H1 (cell line): ENCODE data around the gene SLC12A8. TPM values are rescaled to one million over a fixed set of nuclear protein-coding genes. Genes with fewer than 3 reads are reported as not detected.

Source experiments
- CHD7 ChIP-seq: fragments of 300-600 bp; sonication (generic); IDR thresholded peaks from 2 replicates; pipeline ENCODE4 v1.7.1; 2012; ENCODE audit warnings: low read length, moderate library complexity, mild to moderate bottlenecking, inconsistent platforms; ENCODE audit not compliant: insufficient replicate concordance
- CTBP2 ChIP-seq: IDR thresholded peaks from 2 replicates; pipeline ENCODE4 v1.7.0; 2011; ENCODE audit warnings: borderline replicate concordance, mild to moderate bottlenecking, moderate library complexity, mixed read lengths, low read length; ENCODE audit not compliant: insufficient read depth, insufficient read length
- EZH2 ChIP-seq: fragments of 200-600 bp; sonication (generic); IDR thresholded peaks from 2 replicates; pipeline ENCODE4 v1.7.1; 2012; ENCODE audit warnings: low read depth, mild to moderate bottlenecking, moderate library complexity, low read length, inconsistent platforms; ENCODE audit not compliant: severe bottlenecking
- GABPA ChIP-seq: IDR thresholded peaks from 2 replicates; pipeline ENCODE4 v1.6.1; 2011; ENCODE audit warnings: mild to moderate bottlenecking, low read length, moderate library complexity, borderline replicate concordance; ENCODE audit not compliant: insufficient read depth
- HDAC2 ChIP-seq, 2 experiments: fragments of 300-600 bp in 1 of 2; sonication (generic) in 1 of 2; IDR thresholded peaks; 2 replicates each; pipeline ENCODE4 v1.6.1; 2011 to 2012; ENCODE audit warnings: low read depth in 2 of 2, low read length in 2 of 2, mild to moderate bottlenecking in 2 of 2, moderate library complexity in 2 of 2, borderline replicate concordance in 1 of 2, inconsistent platforms in 1 of 2
- SAP30 ChIP-seq: fragments of 300-600 bp; sonication (generic); IDR thresholded peaks from 2 replicates; pipeline ENCODE4 v1.7.1; 2012; ENCODE audit warnings: low read length, moderate library complexity, mild to moderate bottlenecking, inconsistent platforms; ENCODE audit not compliant: insufficient read depth, insufficient replicate concordance
- polyA plus RNA-seq, 7 experiments: library from polyadenylated mRNA; depleted of rRNA in 3 of 7; stranded (reverse) in 5 of 7; unstranded in 2 of 7; fragments of >200 nt in 5 of 7; fragments of 200-250 nt in 2 of 7; gene quantifications; 1 replicate in 5 of 7; 2 replicates in 1 of 7; 4 replicates in 1 of 7; pipeline versions ENCODE4 v1.2.1 to v1.2.3, GENCODE V29; 2011 to 2013; ENCODE audit warnings: missing spikeins in 2 of 7, mixed read lengths in 2 of 7
- total RNA-seq: library from RNA; stranded (reverse); fragmentation: NEBNext Ultra II Directional; extraction: Animal tissue kit (Norgen Biotek cat#: 25700); gene quantifications from 2 replicates; pipeline ENCODE4 v1.2.1, GENCODE V29; 2021

The SLC12A8 gene
- total and polyA plus RNA-seq, 2 of the 8 experiments (the other 6 are each of a cell fraction or from before 2014, with no cell fraction given), result 13.7 to 14.4 TPM

GRCh38 chr3:125147491-125147820 is 65.1 kb downstream of the SLC12A8 start (continued):
- TF ChIP-seq CHD7, result no peak
- TF ChIP-seq EZH2, result no peak
- TF ChIP-seq HDAC2 (IDR thresholded peaks at IDR 0.05; ENCODE audit: borderline replicate concordance in 1 of 2, low read depth in 2 of 2, low read length in 2 of 2), result no peak
- no peak for TF ChIP-seq GABPA
- TF ChIP-seq CTBP2, result no peak
- TF ChIP-seq SAP30, result no peak
